Hematopoietic multipotent progenitor cell treated with erythropoietin and hydrocortisone succinate and interleukin-3 and kit ligand, for 17 days (in vitro differentiated cells): Measurements from ENCODE around the gene MRPL27.
"Not testable (repeated sequence)": the region's sequence is repeated elsewhere in the genome, so short reads cannot be mapped to it uniquely, and the experiment has no call there.

Source experiments
- DNase-seq: peaks from one replicate; pipeline ENCODE4 v3.0.0-alpha.2; 2015; ENCODE audit warnings: low spot score

MRPL27 gene

DNA sequence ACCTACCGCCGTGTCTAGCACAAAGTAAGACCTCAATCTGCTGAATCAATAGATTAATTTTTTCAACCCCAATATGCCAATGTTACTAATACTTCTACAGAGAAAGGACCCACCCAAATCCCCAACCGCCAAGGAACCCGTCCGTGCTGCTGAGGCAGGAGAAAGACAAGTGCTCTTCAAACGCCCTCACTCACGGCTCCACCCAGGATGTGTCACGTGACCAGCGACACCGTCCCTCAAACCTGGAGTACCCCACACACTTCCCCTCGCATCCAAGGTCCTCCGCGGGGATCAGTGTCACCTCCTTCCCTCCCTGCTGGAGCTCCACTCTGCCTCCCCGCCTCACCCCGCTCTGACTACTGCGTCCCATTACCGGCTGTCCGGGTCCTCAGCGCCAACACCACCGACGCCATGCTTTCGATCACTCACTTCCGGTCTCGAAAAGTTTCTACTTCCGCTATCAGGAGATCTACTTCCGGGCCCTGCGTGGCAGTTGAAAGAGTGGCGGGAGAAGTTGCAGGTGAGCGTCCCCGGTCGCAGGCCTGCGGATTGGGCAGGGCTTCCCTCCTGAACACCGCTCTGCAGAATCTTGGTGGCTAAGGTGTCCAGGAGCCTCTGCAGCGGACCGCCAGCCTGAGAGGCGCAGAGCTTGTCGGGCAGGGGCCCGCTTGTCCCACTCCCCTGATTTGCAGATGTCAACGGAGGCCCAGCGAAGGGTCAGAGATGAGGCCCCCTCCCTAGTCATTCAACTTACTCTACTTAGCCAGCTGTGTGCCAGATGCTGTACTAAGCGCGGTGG lies at the start of gene MRPL27, which contains the start of gene EME1:
MRPL27 (minus strand) TSS at position 427 of the 799 bp plus-strand sequence; CDS start at position 413, 14 bp downstream.
EME1 (plus strand) TSS at position 472 of the 799 bp plus-strand sequence. CDS start 1,980 bp downstream, outside the sequence.
- DNase-seq, result peak; percentile 92

DNA sequence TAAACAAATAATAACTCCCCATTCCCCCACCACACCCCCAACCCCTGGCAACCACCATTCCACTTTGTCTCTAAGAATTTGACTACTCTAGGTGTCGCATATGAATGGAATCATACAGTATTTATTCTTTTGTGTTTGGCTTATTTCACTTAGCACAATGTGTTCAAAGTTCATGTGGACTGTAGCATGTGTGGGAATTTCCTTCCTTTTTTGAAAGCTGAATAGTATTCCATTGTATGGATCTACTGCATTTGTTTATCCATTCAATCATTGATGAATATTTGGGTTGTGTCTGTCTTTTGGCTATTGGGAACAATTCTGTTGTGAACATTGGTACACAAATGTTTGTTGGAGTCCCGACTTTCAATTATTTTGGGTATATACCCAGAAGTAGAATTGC lies 49.8 kb upstream of the MRPL27 start:
- no peak for DNase-seq

DNA sequence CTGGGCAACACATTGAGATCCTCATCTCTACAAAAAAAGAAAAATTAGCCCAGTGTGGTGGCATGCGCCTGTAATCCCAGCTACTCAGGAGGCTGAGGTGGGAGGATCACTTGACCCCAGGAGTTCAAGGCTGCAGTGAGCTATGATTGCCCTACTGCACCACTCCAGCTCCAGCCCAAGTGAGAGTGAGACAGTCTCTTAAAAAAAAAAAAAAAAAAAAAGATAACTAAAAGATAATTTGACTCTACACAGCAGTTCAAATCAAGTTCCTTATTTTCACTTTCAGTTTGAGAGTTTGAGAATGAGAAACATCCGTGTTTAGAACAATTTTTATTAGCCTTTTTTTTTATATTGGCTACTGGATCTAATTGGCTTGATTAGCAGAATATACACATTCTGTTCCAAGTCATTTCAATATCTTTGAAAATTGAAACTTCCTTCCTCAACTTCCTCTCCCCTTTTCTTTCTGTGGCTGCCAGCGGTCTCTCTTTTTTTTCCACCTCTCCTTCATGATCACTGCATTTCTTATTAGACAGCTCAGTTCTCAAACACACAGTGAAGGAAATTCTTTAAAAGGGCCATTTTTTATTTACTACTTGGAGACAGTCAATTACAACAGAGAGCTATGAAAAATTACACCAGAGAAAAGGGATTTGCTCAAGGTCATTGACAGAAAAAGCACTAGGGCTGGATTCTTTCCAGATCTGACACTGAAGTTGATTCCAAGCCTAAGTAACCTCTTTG lies 48.5 kb upstream of the MRPL27 start:
- DNase-seq, result peak; percentile 34

DNA sequence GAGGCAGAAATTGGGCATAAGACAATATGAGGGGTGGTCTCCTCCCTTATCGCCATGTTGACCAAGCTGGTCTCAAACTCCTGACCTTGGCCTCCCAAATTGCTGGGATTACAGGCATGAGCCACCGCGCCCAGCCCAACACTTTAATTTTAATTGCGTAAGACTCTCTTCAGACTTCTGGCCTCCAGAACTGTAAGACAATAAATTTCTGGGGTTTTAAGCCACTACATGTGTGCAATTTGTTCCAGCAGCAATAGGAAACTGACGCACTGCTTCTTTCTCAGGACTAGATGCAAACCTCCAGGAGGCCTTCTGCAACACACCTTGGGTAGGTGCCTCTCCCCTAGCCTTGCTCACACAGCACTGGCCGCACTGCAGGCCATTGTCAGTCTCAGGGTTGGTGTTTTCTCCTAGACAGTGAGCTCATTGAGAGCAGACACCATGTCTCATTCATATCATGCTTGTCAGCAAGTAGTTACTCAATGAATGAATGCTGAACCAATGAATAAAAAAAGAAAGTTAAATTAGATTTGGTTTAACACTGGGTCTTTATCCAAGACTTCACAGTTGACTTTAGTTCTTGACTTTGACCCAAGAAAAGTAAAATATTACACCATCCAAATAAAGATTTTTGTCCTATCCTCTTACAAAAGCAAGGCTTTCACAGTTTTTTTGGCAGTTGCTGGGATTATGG lies 47.6 kb upstream of the MRPL27 start:
- no peak for DNase-seq

DNA sequence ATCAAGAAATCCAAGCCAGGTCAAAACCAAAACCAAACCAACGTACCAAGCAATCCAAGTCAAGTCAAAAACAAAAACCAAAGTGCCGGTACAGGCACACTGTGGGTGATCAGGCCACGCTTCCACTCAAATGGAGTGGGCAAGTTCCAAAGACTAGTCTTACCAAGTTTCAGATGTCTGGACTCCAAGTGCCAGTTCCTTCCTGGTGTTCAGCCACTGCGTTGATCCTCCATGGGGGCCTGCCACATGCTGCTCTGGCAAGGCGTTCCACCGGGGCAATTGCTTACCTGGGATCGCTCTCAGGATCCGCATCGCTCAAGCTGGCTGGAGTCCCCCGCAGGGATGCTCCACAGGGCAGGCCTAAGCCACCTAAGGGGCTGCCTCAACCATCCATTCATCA lies 46.6 kb upstream of the MRPL27 start:
- not testable (repeated sequence) for DNase-seq

DNA sequence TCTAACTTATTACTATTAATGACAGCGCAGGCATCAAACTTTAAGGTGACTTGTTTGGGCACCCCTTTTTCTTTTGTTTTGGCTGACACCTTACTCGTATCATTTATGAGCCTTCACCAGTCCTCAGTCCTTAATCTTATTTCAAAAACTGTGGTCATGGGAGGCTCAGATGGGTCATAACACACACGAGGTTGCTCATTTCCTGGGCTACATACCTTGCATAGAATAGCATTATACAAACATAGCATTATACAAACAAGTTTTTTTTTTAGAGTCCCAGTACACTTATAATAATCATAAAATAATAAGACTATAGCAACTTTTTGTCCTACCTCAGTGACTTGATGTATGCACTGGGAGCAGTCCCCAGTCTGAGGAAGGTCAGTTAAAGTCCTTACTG lies 41.8 kb upstream of the MRPL27 start:
- DNase-seq, result no peak

DNA sequence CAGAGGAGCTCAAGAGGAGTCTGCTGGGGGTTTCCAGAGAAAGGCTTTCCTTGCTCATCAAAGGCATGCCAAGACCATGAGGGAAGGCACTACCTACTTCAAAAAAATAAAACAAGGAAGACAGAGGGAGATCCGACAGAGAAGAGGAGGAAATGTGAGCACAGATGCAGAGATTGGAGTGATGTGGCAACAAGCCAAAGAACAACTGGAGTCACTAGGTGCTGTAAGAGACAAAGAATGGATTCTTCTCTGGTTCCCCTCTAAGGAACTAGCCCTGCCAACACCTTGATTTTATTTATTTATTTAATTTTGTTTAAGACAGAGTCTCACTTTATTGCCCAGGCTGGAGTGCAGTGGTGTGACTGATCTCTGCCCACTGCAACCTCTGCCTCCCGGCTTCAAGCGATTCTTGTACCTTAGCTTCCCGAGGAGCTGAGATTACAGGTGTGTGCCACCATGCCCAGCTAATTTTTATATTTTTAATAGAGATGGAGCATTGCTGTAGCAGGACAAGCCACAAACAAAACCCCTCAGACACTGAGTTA lies 39.3 kb upstream of the MRPL27 start:
- DNase-seq, result no peak

DNA sequence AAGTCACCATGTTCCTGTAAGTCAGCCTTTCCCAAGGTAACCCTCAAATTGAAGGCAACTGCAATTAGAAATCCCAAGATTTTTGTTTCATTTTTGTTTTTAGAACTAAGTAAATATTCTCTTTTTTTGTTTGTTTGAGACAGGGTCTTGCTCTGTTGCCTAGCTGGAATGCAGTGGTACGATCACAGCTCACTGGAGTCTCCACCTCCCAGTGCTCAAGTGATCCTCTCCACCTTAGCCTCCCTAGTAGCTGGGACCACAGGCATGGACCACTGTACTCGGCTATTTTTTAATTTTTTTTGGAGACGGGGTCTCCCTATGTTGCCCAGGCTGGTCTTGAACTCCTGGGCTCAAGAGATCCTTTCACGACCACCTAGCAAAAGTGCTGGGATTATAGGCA lies 34.9 kb upstream of the MRPL27 start:
- DNase-seq, result no peak

DNA sequence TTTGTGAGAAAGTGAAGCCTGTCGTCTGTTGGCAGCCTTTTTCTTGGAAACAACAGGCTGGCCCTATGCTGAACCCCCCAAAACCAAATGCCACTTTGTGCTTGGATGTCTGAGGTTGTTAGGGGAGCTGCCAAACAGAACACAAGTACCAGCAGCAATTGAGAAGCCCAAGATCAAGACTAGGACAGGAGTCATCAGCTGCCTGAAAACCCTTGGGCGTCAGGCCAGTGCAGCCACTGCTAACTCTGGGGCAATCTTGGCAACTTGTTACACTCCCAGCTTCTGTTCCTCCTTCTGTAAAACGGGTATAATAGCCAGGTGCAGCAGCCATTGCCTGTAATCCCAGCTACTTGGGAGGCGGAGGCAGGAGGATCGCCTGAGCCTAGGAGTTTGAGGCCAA lies 33.6 kb upstream of the MRPL27 start:
- DNase-seq, result no peak

DNA sequence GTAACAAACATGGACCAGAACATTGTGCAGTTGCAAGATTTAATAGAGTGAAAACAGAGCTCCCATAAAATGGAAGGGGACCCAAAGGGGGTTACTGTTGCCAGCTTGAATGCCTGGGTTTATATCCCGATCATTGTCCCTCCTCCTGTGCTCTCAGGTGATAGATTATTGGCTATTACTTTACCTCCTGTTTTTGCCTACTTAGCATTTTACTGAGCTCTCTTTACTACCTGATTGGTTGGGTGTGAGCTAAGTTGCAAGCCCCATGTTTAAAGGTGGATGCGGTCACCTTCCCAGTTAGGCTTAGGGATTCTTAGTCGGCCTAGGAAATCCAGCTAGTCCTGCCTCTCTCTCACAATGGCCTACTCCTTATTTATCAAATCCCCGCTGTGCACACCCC lies 32.4 kb upstream of the MRPL27 start:
- DNase-seq, result not testable (repeated sequence)

DNA sequence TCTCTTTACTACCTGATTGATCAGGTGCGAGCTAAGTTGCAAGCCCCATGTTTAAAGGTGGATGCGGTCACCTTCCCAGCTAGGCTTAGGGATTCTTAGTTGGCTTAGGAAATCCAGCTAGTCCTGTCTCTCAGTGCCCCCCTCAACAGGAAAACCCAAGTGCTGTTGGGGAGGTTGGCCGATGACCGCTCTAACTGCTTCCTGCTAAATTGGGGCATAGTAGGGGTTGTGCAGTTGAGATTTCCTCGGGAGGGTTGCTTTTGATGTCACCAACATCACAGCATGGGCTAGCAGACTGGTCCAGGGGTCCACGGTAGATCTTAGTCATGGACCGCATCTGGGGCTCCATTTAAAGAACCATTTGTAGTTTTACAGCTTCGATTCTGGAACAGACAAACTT lies 26.6 kb upstream of the MRPL27 start:
- DNase-seq, result not testable (repeated sequence)

DNA sequence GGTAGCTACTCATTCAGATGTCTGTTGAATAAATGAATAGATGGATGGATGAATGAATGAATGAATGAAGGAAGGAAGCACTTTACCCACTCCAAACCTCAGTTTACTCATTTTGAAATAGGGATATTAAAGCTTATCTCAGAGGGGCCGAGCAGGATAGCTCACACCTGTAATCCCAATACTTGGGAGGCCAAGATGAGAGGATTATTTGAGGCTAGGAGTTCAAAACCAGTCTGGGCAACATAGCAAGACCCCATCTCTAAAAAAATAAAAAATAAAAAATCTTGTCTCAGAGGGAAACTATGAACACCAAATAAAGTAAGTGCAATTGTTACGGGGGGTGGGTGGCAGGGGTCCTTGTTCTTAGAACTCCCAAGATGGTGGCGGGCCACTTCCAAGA lies 25.7 kb upstream of the MRPL27 start:
- DNase-seq, result not testable (repeated sequence)

DNA sequence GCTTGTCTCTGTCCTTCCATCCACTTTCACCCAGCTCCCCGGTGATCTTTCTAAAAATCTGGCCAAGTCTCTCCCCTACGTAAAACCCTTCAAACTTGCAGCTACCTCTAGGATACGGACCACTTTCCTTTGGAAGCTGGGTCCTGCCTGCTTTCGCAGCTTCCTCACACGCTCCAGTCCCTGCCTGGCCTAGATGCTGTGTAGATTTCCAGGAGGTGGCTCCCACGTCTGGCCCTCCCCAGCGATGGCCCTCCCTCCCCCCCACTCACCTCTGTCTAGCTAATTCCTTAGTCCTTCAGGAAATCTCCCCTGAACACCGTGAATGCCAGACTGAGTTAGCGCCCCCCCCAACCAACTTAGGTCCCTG lies 24.9 kb upstream of the MRPL27 start:
- no peak for DNase-seq

DNA sequence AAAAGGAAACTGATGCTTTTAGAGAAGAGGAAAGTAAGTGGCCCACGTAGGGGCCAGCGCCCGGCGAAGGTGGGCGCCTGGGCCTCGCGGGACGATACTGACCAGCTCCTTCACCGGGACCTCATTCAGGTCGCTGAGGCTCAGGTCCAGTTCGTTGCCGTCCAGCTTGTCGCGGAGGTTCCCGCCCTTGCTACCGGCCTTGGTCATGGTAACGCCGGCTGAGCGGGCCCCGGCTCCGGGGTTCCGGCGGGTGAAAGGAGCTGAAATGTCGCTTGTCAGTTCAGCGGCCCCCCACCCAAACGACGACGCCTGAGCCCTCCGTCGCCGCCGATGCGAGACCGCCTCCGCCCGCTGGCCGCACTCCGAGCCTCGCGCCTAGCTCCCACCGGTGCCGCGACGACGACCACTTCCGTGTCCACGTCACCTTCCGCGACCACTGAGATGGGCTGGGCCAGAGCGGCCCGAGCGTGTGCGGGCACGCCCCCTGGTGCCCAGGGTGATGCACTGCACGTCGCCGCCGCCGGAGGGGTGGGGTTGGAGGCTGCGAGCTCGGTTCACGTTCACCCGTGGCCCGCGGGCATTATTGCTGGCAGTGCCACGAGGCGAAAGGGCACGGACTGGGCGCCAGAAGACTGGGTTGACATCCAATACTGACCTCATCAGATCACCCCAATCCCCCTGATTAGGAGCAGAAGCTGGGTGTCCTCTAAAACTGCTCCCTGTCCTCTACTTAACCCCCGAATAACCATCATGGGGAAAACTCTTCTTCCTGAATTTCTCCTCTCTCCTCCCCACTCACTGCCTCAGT lies 24.3 kb upstream of the MRPL27 start, which contains the start of gene LRRC59:
LRRC59 (minus strand) TSS at position 413 of the 808 bp plus-strand sequence; CDS start at position 207, 206 bp downstream.
- peak; percentile 78 for DNase-seq

DNA sequence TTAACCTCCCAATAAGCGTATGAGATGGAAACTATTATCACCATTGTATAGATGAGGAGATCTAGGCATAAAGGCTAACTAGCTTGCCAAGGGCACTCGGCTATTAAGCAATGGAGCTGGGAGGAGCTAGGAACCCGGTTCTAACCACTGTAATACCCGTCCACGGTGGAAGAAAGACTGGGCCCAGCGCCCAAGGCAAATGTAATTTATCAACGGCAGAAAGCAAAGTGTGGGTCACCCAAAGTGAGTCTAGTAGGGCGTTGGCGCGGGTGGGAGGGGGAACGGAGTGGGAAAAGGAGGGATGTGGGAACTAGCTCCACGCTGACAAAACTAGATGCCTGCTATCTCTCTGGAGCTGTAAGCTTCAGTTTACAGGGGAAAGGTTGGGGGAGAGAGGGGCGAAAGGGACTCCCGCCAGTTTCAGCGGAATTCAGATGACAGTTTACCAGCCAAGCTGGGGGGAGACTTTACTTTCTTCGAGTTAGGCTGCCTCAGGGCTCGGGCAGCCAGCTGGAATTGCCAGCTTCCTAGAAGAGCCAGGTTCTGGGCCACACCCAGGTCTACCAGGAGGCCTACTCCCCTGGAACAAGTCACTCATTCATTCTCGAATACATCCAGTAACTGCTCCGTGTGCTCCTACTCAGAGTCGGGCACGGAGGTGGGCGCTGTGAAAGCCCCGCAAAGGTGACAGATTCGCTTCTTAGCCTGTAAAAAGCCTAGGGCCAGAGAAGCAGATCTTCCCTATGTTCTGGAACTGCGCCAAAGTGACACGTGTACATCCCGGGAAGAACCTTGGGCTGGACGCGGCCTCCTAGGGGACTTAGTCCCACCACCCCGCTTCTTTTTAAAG lies 23.5 kb upstream of the MRPL27 start:
- peak; percentile 74 for DNase-seq

DNA sequence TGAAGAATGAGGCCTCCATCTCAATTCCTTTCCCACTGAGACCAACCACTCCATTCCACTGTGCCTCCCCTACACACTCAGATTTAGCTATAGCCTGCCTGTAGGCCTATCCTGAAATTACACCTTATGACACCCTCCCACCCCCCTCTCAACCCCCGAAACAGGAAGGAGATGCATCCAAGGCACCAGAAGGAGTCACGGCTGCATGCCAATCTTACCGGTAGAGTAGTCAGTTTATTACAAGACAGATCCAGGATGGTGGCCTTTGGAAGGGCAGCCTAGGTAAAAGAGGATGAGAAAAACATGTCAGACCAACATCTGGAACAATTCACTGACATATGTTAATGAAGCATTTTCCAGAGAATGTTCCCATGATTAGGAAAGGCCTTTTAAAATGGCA lies 21.7 kb upstream of the MRPL27 start:
- DNase-seq, result no peak

DNA sequence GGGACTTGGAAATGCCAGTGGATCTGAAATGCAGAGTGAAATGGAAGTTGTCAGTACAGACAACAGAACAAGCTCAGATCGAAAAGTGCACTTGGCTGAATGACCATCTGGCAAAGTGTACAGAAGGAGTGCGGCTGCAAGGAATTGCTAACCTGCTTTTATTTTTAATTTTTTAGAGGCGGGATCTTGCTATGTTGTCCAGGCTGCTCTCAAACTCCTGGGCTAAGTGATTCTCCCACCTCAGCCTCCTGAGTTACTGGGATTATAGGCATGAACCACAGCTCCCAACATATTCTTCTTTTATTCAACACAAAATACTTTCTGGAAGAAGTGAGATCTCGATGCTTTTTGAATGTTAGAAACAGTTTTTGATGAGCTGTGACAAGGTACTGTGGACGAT lies 20.7 kb upstream of the MRPL27 start:
- DNase-seq, result no peak

DNA sequence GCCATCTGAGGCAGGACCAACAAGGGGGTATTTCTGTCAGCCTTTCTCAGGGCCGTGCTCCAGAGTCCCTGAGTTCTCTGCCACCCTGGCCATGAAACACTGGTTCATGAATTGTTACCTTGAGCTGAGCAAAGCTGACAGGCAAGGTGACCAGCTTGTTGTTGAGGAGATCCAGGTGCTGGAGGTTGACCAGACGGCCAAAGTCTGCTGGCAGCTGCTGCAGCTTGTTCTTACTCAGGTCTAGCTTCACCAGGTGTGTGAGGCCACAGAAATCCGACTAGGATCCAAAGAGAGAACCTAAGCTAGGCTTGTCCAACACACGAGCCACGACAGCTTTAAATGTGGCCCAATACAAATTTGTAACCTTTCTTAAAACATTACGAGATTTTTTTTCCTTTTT lies 19.6 kb upstream of the MRPL27 start:
- DNase-seq, result no peak

DNA sequence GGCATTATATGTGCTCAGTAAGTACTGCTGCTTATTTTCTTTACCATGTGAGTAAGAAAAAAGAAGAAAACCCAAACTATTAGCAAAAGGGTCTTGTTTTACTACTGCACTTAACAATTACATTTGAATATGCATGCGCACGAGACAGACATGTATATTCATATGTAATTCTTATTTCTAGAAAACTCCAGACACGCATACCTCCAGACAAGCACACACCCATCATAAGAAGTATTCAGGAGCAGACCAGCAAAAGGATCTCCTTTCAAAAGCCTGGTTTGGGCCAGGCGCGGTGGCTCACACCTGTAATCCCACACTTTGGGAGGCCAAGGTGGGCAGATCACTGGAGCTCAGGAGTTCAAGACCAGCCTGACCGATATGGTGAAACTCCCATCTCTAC lies 16.6 kb upstream of the MRPL27 start:
- no peak for DNase-seq

DNA sequence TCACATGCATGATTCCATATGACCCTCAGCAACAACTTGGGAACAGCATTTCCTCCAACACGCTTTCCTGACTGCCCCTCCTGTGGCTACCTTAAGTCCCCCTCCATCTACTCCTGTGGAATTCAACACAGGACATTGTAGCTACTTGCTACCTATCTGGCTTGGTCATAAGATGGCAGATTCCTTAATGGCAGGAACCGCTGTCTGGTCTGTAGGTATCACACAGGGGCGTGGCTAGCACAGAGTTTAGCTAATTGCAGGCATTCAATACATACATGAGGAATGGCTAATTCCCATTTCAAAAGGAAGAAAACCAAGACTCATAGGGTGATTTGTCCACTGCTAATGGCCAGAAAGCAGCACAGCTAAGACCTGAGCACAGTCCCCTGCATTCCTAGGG lies 15.7 kb upstream of the MRPL27 start:
- DNase-seq, result no peak

DNA sequence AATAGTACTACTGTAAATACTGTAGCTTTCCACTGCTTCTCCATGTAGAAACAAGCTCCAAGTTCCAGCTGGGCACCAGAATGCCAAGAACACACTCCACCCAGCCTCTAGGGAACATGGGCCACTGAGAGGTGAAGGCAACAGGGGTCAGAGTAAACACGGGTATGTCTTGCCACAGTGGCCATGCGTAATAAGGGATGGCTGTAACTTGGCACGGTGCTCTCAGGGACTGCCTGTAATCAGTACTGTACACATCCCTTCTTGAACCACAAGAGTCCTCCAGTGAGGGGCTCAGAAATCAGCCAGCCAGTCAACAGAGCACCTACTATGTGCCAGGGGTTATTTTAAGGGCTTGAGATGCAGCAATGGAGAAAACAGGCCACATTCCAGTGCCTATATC lies 13.5 kb upstream of the MRPL27 start:
- no peak for DNase-seq
